ENCODE results near the gene OSBPL5.
"Not testable (repeated sequence)": the region's sequence is repeated elsewhere in the genome, so short reads cannot be mapped to it uniquely, and the experiment has no call there.

OSBPL5 gene

DNA sequence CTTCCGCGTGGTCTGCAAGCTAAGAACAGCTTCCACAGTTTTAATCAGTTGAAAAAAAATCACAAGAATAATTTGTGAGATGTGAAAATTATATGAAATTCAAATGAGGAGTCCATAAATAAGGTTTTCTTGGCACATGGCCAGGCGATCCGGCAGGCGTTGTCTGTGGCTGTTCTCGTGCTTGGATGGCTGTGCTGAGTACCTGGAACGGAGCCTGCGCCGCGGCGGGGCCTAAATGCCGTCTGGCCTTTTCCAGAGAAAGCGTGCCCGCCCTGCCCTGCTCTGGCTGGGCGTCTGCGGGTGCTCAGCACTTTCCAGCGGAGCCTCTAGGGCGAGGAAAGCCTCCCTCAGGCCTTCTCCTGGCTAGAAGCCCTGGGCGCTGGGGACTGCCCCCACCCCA, 41.8 kb downstream of the OSBPL5 start:
- Histone ChIP-seq H3K9ac (ENCODE audit: low read length in 2 of 2) (peak overlapping the region; percentile 21 to 31), H3K27me3 (ENCODE audit: control insufficient read depth in 1 of 2, insufficient read depth in 2 of 2, low read length in 2 of 2) (no peaks in the 10 kb centered on the region), H3K36me3 (ENCODE audit: control insufficient read depth in 2 of 2, insufficient read depth in 2 of 2, low read length in 2 of 2) (peaks cover 24 to 25% of the 10 kb centered on the region in 2 donors), H3K4me1 (ENCODE audit: control insufficient read depth, insufficient read depth, low read length) (peaks cover 36% of the 10 kb centered on the region), H3K27ac (ENCODE audit: low read length) (peak overlapping the region; percentile 46), H3K9me3 (ENCODE audit: control insufficient read depth in 2 of 2, low read length in 2 of 2) (no peaks in the 10 kb centered on the region), H3K4me3 (ENCODE audit: low read length in 2 of 2) (no peak overlapping the region)

DNA sequence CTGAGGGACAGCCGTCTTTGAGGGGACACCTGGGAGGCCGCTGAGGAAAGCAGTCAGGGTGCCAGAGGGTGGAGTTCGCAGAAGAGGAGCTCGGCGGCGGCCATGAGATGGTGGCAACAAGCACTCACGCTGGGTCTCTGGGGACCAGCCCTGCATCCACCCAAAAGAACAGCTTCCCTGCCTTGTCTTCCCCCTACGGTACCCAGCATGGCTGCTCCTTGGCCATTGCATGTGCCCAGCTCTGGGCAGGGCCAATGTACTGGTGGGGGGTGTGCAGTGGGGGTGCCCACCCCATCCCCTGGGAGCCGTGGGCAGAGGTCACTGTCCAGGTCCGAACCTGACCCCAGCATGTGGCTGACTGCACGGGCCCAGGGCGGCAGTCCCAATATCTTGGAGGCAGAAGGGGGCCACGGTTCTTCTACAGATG, 42.3 kb downstream of the OSBPL5 start:
- Histone ChIP-seq H3K27ac (ENCODE audit: low read length) (no peak overlapping the region), H3K4me3 (ENCODE audit: low read length in 2 of 2) (no peak overlapping the region), H3K9me3 (ENCODE audit: control insufficient read depth in 2 of 2, low read length in 2 of 2) (no peaks in the 10 kb centered on the region), H3K4me1 (ENCODE audit: control insufficient read depth, insufficient read depth, low read length) (peaks cover 33% of the 10 kb centered on the region), H3K36me3 (ENCODE audit: control insufficient read depth in 2 of 2, insufficient read depth in 2 of 2, low read length in 2 of 2) (peaks cover 24 to 25% of the 10 kb centered on the region in 2 donors), H3K9ac (ENCODE audit: low read length in 2 of 2) (no peak overlapping the region), H3K27me3 (ENCODE audit: control insufficient read depth in 1 of 2, insufficient read depth in 2 of 2, low read length in 2 of 2) (no peaks in the 10 kb centered on the region)

DNA sequence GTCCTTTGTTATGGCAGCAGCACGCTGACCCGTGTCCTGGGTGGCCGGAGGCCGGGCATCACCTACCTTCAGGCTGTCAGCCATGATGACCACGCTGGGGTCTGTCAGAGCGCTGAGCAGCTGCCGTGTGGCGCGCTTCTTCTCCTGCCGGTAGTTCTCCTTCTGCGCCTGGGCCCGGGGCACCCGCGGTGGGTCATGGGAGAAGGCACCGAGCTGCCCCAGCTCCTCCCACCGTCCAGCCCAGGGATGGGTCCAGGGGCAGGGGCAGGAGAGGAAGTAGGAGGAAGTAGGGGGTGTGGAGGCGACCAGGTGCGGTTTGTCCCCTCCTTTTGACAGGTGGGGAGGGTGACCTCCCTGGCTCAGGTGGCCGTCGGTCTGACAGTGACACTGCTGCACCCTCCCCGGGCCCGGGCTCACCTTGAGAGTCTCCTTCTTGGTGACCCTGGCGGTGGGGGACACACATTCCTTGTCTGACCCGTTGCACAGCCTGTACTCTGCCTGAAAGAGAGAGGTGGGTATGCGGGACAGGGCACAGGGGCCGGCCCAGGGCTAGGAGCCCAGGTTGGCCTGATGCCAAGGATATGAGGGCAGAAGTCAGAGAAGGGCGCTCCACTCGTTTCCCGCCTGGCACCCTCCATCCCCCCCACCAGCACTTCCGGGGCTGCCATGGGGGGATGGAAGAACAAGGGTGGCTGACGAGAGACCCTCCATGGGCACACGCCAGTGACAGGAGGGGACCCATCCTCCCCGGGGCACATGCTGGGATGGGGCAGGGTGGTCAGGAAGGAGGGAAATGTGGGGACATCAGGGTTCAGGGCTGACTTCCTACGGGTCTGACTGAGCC, 43.0 kb downstream of the OSBPL5 start:
- Histone ChIP-seq H3K27ac (ENCODE audit: low read length) (no peak overlapping the region), H3K27me3 (ENCODE audit: control insufficient read depth in 1 of 2, insufficient read depth in 2 of 2, low read length in 2 of 2) (no peaks in the 10 kb centered on the region), H3K4me3 (ENCODE audit: low read length in 2 of 2) (no peak overlapping the region), H3K9ac (ENCODE audit: low read length in 2 of 2) (no peak overlapping the region), H3K4me1 (ENCODE audit: control insufficient read depth, insufficient read depth, low read length) (peaks cover 31% of the 10 kb centered on the region), H3K36me3 (ENCODE audit: control insufficient read depth in 2 of 2, insufficient read depth in 2 of 2, low read length in 2 of 2) (peaks cover 24 to 25% of the 10 kb centered on the region in 2 donors), H3K9me3 (ENCODE audit: control insufficient read depth in 2 of 2, low read length in 2 of 2) (no peaks in the 10 kb centered on the region)

- Histone ChIP-seq H3K9me3 (ENCODE audit: control insufficient read depth in 2 of 2, low read length in 2 of 2) (no peaks in the 10 kb centered on the region), H3K27me3 (ENCODE audit: control insufficient read depth in 1 of 2, insufficient read depth in 2 of 2, low read length in 2 of 2) (no peaks in the 10 kb centered on the region), H3K27ac (ENCODE audit: low read length) (no peak overlapping the region), H3K4me1 (ENCODE audit: control insufficient read depth, insufficient read depth, low read length) (peaks cover 29% of the 10 kb centered on the region), H3K4me3 (ENCODE audit: low read length in 2 of 2) (no peak overlapping the region), H3K9ac (ENCODE audit: low read length in 2 of 2) (no peak overlapping the region), H3K36me3 (ENCODE audit: control insufficient read depth in 2 of 2, insufficient read depth in 2 of 2, low read length in 2 of 2) (peaks cover 24 to 25% of the 10 kb centered on the region in 2 donors)
Measured at GRCh38 chr11:3121416-3121815, 43.7 kb downstream of the OSBPL5 start.

- H3K4me1 ChIP-seq (ENCODE audit: control insufficient read depth, insufficient read depth, low read length) = peaks cover 29% of the 10 kb centered on the region
- no peaks in the 10 kb centered on the region for H3K9me3 ChIP-seq (ENCODE audit: control insufficient read depth in 2 of 2, low read length in 2 of 2)
- peaks cover 24 to 25% of the 10 kb centered on the region in 2 donors for H3K36me3 ChIP-seq (ENCODE audit: control insufficient read depth in 2 of 2, insufficient read depth in 2 of 2, low read length in 2 of 2)
- no peak overlapping the region for H3K27ac ChIP-seq (ENCODE audit: low read length)
- H3K9ac ChIP-seq (ENCODE audit: low read length in 2 of 2) = no peak overlapping the region
- H3K27me3 ChIP-seq (ENCODE audit: control insufficient read depth in 1 of 2, insufficient read depth in 2 of 2, low read length in 2 of 2) = no peaks in the 10 kb centered on the region
- H3K4me3 ChIP-seq (ENCODE audit: low read length in 2 of 2) = no peak overlapping the region
Measured at GRCh38 chr11:3120071-3120792, 44.9 kb downstream of the OSBPL5 start.

DNA sequence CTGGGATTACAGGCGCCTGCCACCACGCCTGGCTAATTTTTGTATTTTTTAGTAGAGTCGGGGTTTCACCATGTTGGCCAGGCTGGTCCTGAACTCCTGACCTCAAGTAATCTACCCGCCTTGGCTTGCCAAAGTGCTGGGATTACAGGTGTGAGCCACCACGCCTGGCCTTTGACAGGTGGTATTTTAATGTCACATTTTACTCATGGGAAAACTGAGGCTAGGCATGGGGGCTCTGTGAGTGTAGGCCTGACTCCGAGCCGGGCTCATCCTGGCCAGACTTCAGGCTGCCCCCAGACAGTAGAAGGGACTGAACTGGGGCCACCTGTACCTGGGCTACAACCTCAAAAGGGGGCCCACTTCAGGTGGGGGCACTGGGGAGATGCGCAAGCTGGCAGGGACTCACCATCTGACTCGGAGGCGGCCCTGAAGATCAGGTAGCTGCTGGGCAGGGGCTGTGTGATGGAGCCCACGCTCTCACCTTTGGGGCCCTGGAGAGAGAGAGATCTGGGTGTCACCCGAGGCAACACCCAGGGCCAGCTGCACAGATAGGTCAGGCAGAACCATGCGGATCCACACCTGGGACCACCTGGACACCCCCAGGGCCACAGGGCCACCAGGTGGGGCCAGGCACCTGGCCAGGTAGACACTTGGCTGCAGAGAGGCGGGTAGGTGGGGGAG, 45.8 kb downstream of the OSBPL5 start:
- Histone ChIP-seq H3K9ac (ENCODE audit: low read length in 2 of 2) (no peak overlapping the region), H3K4me1 (ENCODE audit: control insufficient read depth, insufficient read depth, low read length) (peaks cover 21% of the 10 kb centered on the region), H3K4me3 (ENCODE audit: low read length in 2 of 2) (no peak overlapping the region), H3K27me3 (ENCODE audit: control insufficient read depth in 1 of 2, insufficient read depth in 2 of 2, low read length in 2 of 2) (no peaks in the 10 kb centered on the region), H3K36me3 (ENCODE audit: control insufficient read depth in 2 of 2, insufficient read depth in 2 of 2, low read length in 2 of 2) (peaks cover 19 to 25% of the 10 kb centered on the region in 2 donors), H3K9me3 (ENCODE audit: control insufficient read depth in 2 of 2, low read length in 2 of 2) (no peaks in the 10 kb centered on the region), H3K27ac (ENCODE audit: low read length) (no peak overlapping the region)

DNA sequence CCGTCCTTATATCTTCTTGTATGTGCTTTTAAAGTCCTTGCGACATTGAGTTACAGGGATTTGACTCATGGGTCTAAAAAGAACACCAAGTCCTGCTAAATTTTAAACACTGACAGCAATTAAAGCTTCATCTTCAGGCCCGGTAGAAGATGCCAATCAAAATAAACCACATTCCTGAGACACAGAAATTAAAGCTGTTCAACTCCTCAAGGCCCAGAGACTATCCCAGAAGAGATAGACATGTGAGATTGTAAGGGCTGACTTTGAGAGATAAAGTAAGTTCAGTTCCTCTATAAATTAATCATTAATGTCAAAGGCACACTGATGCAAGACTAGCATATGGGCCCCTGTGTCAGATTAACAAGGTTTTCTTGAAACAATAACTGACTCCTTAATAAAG, 49.8 kb downstream of the OSBPL5 start:
- Histone ChIP-seq H3K36me3 (ENCODE audit: control insufficient read depth in 2 of 2, insufficient read depth in 2 of 2, low read length in 2 of 2) (peaks cover 12 to 18% of the 10 kb centered on the region in 2 donors), H3K27me3 (ENCODE audit: control insufficient read depth in 1 of 2, insufficient read depth in 2 of 2, low read length in 2 of 2) (no peaks in the 10 kb centered on the region), H3K4me1 (ENCODE audit: control insufficient read depth, insufficient read depth, low read length) (no peaks in the 10 kb centered on the region), H3K4me3 (ENCODE audit: low read length in 2 of 2) (no peak overlapping the region), H3K9me3 (ENCODE audit: control insufficient read depth in 2 of 2, low read length in 2 of 2) (no peaks in the 10 kb centered on the region), H3K9ac (ENCODE audit: low read length in 2 of 2) (no peak overlapping the region), H3K27ac (ENCODE audit: low read length) (no peak overlapping the region)

DNA sequence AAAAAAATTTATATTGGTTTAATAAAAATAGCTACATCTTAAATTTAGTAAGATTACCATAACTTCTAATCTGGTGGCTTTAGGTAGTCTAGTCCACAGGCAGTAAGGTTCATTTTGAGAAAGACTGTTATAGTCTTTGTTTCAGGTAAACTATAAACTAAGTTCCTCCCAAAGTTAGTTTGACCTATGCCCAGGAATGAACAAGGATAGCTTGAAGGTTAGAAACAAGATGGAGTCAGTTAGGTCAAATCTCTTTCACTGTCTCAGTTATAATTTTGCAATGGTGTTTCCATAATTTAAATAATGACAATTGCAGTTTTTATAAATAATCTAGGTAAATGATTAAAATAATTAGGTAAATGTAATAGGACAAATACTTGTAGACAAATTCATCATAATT, 51.4 kb downstream of the OSBPL5 start:
- not testable (repeated sequence) for H3K27me3 ChIP-seq (ENCODE audit: control insufficient read depth in 1 of 2, insufficient read depth in 2 of 2, low read length in 2 of 2); H3K36me3 ChIP-seq (ENCODE audit: control insufficient read depth in 2 of 2, insufficient read depth in 2 of 2, low read length in 2 of 2); H3K9ac ChIP-seq (ENCODE audit: low read length in 2 of 2); H3K27ac ChIP-seq (ENCODE audit: low read length); H3K4me1 ChIP-seq (ENCODE audit: control insufficient read depth, insufficient read depth, low read length); H3K9me3 ChIP-seq (ENCODE audit: control insufficient read depth in 2 of 2, low read length in 2 of 2); H3K4me3 ChIP-seq (ENCODE audit: low read length in 2 of 2)

GRCh38 chr11:3111919-3112690, 53.0 kb downstream of the OSBPL5 start:
- no peak overlapping the region for H3K4me3 ChIP-seq (ENCODE audit: low read length in 2 of 2)
- H3K27ac ChIP-seq (ENCODE audit: low read length) = no peak overlapping the region
- H3K27me3 ChIP-seq (ENCODE audit: control insufficient read depth in 1 of 2, insufficient read depth in 2 of 2, low read length in 2 of 2) = no peaks in the 10 kb centered on the region
- H3K9me3 ChIP-seq (ENCODE audit: control insufficient read depth in 2 of 2, low read length in 2 of 2) = no peaks in the 10 kb centered on the region
- no peak overlapping the region for H3K9ac ChIP-seq (ENCODE audit: low read length in 2 of 2)
- no peaks in the 10 kb centered on the region for H3K4me1 ChIP-seq (ENCODE audit: control insufficient read depth, insufficient read depth, low read length)
- H3K36me3 ChIP-seq (ENCODE audit: control insufficient read depth in 2 of 2, insufficient read depth in 2 of 2, low read length in 2 of 2) = peaks cover 7 to 12% of the 10 kb centered on the region in 2 donors

DNA sequence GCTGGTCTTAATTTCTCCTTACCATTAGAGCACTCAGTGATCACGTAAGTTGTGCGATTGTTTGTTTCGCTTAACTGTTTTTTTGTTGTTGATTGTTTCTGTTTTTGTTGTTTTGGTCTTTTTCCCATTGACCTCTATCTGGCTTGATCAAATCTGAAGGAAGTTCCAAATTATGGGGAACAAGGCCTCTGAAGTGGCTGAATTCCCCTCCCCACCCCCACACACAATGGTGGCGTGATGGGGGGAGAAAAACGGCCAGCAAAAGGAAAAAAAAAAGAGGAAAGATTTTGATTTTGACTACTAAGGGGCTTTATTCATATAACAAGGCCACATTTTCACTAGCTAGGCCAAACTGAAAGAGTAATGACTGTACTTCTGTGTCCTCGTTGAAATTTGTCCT, 53.6 kb downstream of the OSBPL5 start:
- Histone ChIP-seq H3K9me3 (ENCODE audit: control insufficient read depth in 2 of 2, low read length in 2 of 2) (no peaks in the 10 kb centered on the region), H3K4me3 (ENCODE audit: low read length in 2 of 2) (no peak overlapping the region), H3K27ac (ENCODE audit: low read length) (no peak overlapping the region), H3K9ac (ENCODE audit: low read length in 2 of 2) (no peak overlapping the region), H3K36me3 (ENCODE audit: control insufficient read depth in 2 of 2, insufficient read depth in 2 of 2, low read length in 2 of 2) (peaks cover 10 to 17% of the 10 kb centered on the region in 2 donors), H3K4me1 (ENCODE audit: control insufficient read depth, insufficient read depth, low read length) (no peaks in the 10 kb centered on the region), H3K27me3 (ENCODE audit: control insufficient read depth in 1 of 2, insufficient read depth in 2 of 2, low read length in 2 of 2) (no peaks in the 10 kb centered on the region)

Data from stomach smooth muscle (tissue), 2 donors.